ENCODE measurements around the gene SRM.

SRM gene

GRCh38 chr1:11078631-11079030 lies 18.8 kb upstream of the SRM start:
- TF ChIP-seq TCF12 (IDR thresholded peaks at IDR 0.05; ENCODE audit: low read depth) (no peak), ZBTB7A (IDR thresholded peaks at IDR 0.05; ENCODE audit: low read depth) (no peak), TAF1 (IDR thresholded peaks at IDR 0.05; ENCODE audit: low read depth) (no peak), FOXM1 (IDR thresholded peaks at IDR 0.05; ENCODE audit: borderline replicate concordance, low read depth) (no peak), RAD21 (IDR thresholded peaks at IDR 0.05; ENCODE audit: low read depth) (no peak), EGR1 (IDR thresholded peaks at IDR 0.05) (no peak), TEAD4 (IDR thresholded peaks at IDR 0.05) (no peak), YY1 (IDR thresholded peaks at IDR 0.05; ENCODE audit: low read depth) (no peak), CREB1 (IDR thresholded peaks at IDR 0.05; ENCODE audit: low read depth) (no peak), CEBPB (IDR thresholded peaks at IDR 0.05) (no peak), EP300 (IDR thresholded peaks at IDR 0.05; ENCODE audit: borderline replicate concordance) (no peak), USF1 (IDR thresholded peaks at IDR 0.05) (no peak), NFIC (IDR thresholded peaks at IDR 0.05) (no peak)
- TF ChIP-seq, protein P1, sequence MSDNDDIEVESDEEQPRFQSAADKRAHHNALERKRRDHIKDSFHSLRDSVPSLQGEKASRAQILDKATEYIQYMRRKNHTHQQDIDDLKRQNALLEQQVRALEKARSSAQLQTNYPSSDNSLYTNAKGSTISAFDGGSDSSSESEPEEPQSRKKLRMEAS (IDR thresholded peaks at IDR 0.05), result no peak
- TF ChIP-seq, protein P2, sequence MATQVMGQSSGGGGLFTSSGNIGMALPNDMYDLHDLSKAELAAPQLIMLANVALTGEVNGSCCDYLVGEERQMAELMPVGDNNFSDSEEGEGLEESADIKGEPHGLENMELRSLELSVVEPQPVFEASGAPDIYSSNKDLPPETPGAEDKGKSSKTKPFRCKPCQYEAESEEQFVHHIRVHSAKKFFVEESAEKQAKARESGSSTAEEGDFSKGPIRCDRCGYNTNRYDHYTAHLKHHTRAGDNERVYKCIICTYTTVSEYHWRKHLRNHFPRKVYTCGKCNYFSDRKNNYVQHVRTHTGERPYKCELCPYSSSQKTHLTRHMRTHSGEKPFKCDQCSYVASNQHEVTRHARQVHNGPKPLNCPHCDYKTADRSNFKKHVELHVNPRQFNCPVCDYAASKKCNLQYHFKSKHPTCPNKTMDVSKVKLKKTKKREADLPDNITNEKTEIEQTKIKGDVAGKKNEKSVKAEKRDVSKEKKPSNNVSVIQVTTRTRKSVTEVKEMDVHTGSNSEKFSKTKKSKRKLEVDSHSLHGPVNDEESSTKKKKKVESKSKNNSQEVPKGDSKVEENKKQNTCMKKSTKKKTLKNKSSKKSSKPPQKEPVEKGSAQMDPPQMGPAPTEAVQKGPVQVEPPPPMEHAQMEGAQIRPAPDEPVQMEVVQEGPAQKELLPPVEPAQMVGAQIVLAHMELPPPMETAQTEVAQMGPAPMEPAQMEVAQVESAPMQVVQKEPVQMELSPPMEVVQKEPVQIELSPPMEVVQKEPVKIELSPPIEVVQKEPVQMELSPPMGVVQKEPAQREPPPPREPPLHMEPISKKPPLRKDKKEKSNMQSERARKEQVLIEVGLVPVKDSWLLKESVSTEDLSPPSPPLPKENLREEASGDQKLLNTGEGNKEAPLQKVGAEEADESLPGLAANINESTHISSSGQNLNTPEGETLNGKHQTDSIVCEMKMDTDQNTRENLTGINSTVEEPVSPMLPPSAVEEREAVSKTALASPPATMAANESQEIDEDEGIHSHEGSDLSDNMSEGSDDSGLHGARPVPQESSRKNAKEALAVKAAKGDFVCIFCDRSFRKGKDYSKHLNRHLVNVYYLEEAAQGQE (IDR thresholded peaks at IDR 0.05; ENCODE audit: low read depth), result no peak

- TF ChIP-seq USF1 (IDR thresholded peaks at IDR 0.05) (no peak), FOXM1 (IDR thresholded peaks at IDR 0.05; ENCODE audit: borderline replicate concordance, low read depth) (no peak), CEBPB (IDR thresholded peaks at IDR 0.05) (no peak), NFIC (IDR thresholded peaks at IDR 0.05) (no peak), CREB1 (IDR thresholded peaks at IDR 0.05; ENCODE audit: low read depth) (no peak), TCF12 (IDR thresholded peaks at IDR 0.05; ENCODE audit: low read depth) (no peak), ZBTB7A (IDR thresholded peaks at IDR 0.05; ENCODE audit: low read depth) (no peak), EGR1 (IDR thresholded peaks at IDR 0.05) (no peak), YY1 (IDR thresholded peaks at IDR 0.05; ENCODE audit: low read depth) (no peak), RAD21 (IDR thresholded peaks at IDR 0.05; ENCODE audit: low read depth) (no peak), TAF1 (IDR thresholded peaks at IDR 0.05; ENCODE audit: low read depth) (no peak), EP300 (IDR thresholded peaks at IDR 0.05; ENCODE audit: borderline replicate concordance) (no peak), TEAD4 (IDR thresholded peaks at IDR 0.05) (no peak)
- TF ChIP-seq, protein P1 (IDR thresholded peaks at IDR 0.05), result no peak
- TF ChIP-seq, protein P2 (IDR thresholded peaks at IDR 0.05; ENCODE audit: low read depth), result no peak
Observed at GRCh38 chr1:11072216-11072917, 12.5 kb upstream of the SRM start.

- TF ChIP-seq NFIC (IDR thresholded peaks at IDR 0.05) (no peak), USF1 (IDR thresholded peaks at IDR 0.05) (no peak), TAF1 (IDR thresholded peaks at IDR 0.05; ENCODE audit: low read depth) (no peak), EGR1 (IDR thresholded peaks at IDR 0.05) (no peak), RAD21 (IDR thresholded peaks at IDR 0.05; ENCODE audit: low read depth) (no peak)
- TF ChIP-seq, protein P2 (IDR thresholded peaks at IDR 0.05; ENCODE audit: low read depth), result no peak
- TF ChIP-seq, protein P1 (IDR thresholded peaks at IDR 0.05), result no peak
Observed at GRCh38 chr1:11071463-11072215, 11.8 kb upstream of the SRM start.

Measured in Ishikawa (cell line).